NCI-H2107 treated with DMSO at 0.1 percent for 48 hours (cell line): Measurements from ENCODE around the gene TMUB2.

Experiments
- DNase-seq: peaks from one replicate; lab custom pipeline; 2025; ENCODE audit not compliant: unreplicated experiment; lab: John Stamatoyannopoulos, UW

Gene TMUB2

GRCh38 chr17:44202756-44203155, 16.0 kb downstream of the TMUB2 start:
- DNase-seq = no peak

GRCh38 chr17:44203731-44204440, 17.1 kb downstream of the TMUB2 start:
- peak; percentile 14 for DNase-seq

GRCh38 chr17:44204441-44204882, 17.7 kb downstream of the TMUB2 start:
- DNase-seq = no peak

GRCh38 chr17:44205962-44206824, 19.4 kb downstream of the TMUB2 start:
- no peak for DNase-seq

- no peak for DNase-seq
Measured at GRCh38 chr17:44206825-44207155, 20.0 kb downstream of the TMUB2 start.

GRCh38 chr17:44207319-44207718, 20.5 kb downstream of the TMUB2 start:
- DNase-seq = no peak

- no peak for DNase-seq
Measured at GRCh38 chr17:44207743-44208142, 21.0 kb downstream of the TMUB2 start.

- DNase-seq = no peak
Measured at GRCh38 chr17:44209786-44210341, 23.1 kb downstream of the TMUB2 start.

GRCh38 chr17:44210342-44211192, 23.8 kb downstream of the TMUB2 start:
- DNase-seq = peak; percentile 72

GRCh38 chr17:44211281-44212265, 24.8 kb downstream of the TMUB2 start:
- no peak for DNase-seq

GRCh38 chr17:44212507-44213402, 26.0 kb downstream of the TMUB2 start:
- no peak for DNase-seq

- no peak for DNase-seq
Measured at GRCh38 chr17:44213403-44214229, 26.8 kb downstream of the TMUB2 start.

GRCh38 chr17:44214230-44214494, 27.4 kb downstream of the TMUB2 start:
- no peak for DNase-seq

- DNase-seq = no peak
Measured at GRCh38 chr17:44214896-44215295, 28.1 kb downstream of the TMUB2 start.

GRCh38 chr17:44216173-44216572, 29.4 kb downstream of the TMUB2 start:
- DNase-seq = no peak

GRCh38 chr17:44216694-44217093, 29.9 kb downstream of the TMUB2 start:
- no peak for DNase-seq

- no peak for DNase-seq
Measured at GRCh38 chr17:44217738-44218343, 31.1 kb downstream of the TMUB2 start.
